Natural killer cell (primary cell): ENCODE measurements around the gene IL17C. TPM values are rescaled to one million over a fixed set of nuclear protein-coding genes. Genes with fewer than 3 reads are reported as not detected.

Experiments
- ATAC-seq, 3 donors: fragments of 150-1000 bp in 2 of 3; fragments of 200-7000 bp in 1 of 3; cut with Tn5 transposase; 1 replicate in 1 of 3; 2 replicates in 2 of 3; pipeline ENCODE4 v1.10.0; 2021; ENCODE audit warnings: mild to moderate bottlenecking in 2 of 3, moderate library complexity in 2 of 3
- DNase-seq, 2 donors: peaks; one replicate each; pipeline versions ENCODE4 v3.0.0 to v3.0.0-alpha.2; 2013 to 2021; ENCODE audit warnings: mixed read lengths in 1 of 2
- H3K27ac ChIP-seq: one replicate; pipeline ENCODE4 v1.5.1; 2013; ENCODE audit warnings: mild to moderate bottlenecking, low read length
- H3K27me3 ChIP-seq: one replicate; pipeline ENCODE4 v1.6.1; 2013; ENCODE audit warnings: low read length; ENCODE audit not compliant: control insufficient read depth, insufficient read depth
- H3K36me3 ChIP-seq: one replicate; pipeline ENCODE4 v1.6.1; 2013; ENCODE audit warnings: low read length; ENCODE audit not compliant: control insufficient read depth, insufficient read depth
- H3K4me1 ChIP-seq: one replicate; pipeline ENCODE4 v1.6.1; 2013; ENCODE audit warnings: low read length; ENCODE audit not compliant: control insufficient read depth, insufficient read depth
- H3K4me3 ChIP-seq: one replicate; pipeline ENCODE4 v1.5.1; 2013; ENCODE audit warnings: low read length
- H3K9me3 ChIP-seq: one replicate; pipeline ENCODE4 v1.6.1; 2013; ENCODE audit warnings: low read length; ENCODE audit not compliant: control insufficient read depth, insufficient read depth
- H3K27ac Mint-ChIP-seq, 2 donors: one replicate each; pipeline ENCODE4 v1.8.0; 2022; ENCODE audit warnings: mild to moderate bottlenecking in 2 of 2, mixed read lengths in 2 of 2, moderate library complexity in 1 of 2
- H3K27me3 Mint-ChIP-seq, 2 donors: one replicate each; pipeline ENCODE4 v1.8.0; 2022; ENCODE audit warnings: low read depth in 2 of 2, mixed read lengths in 2 of 2
- H3K36me3 Mint-ChIP-seq: one replicate; pipeline ENCODE4 v1.8.0; 2022; ENCODE audit warnings: mixed read lengths
- H3K4me1 Mint-ChIP-seq, 2 donors: one replicate each; pipeline ENCODE4 v1.8.0; 2022; ENCODE audit warnings: mixed read lengths in 2 of 2
- H3K4me3 Mint-ChIP-seq: one replicate; pipeline ENCODE4 v1.8.0; 2022; ENCODE audit warnings: mild to moderate bottlenecking, moderate library complexity, mixed read lengths
- H3K9me3 Mint-ChIP-seq, 2 donors: one replicate each; pipeline ENCODE4 v1.8.0; 2022; ENCODE audit warnings: mixed read lengths in 2 of 2
- whole genome bisulfite sequencing: methylation state at CpG from one replicate; pipeline ENCODE4 v1.1.7; 2013; ENCODE audit warnings: missing lambda C conversion rate; ENCODE audit not compliant: insufficient coverage; 5-methylcytosine and 5-hydroxymethylcytosine counted together
- intact Hi-C: fragments of 100-400 bp; cut with micrococcal nuclease; formaldehyde crosslinking; loops from one replicate; pipeline ENCODE4 v1.14.2; 2022
- total RNA-seq, 4 donors: library from RNA; stranded (reverse); fragments of 120-200 nt in 1 of 4; gene quantifications; one replicate each; pipeline versions ENCODE4 v1.2.3 to v1.2.4, GENCODE V29; 2013 to 2022
- TF ChIP-seq, protein P1 (sequence below): fragments of 200-600 bp; IDR thresholded peaks from one replicate; pipeline ENCODE4 v1.8.0; 2022; ENCODE audit warnings: antibody characterized with exemption

The IL17C gene
- total RNA-seq, 3 donors from 2014 or later (not counting 1 experiment from before 2014, with no cell fraction given), result 0.61 to 3.0 (median 1.2) TPM

DNA sequence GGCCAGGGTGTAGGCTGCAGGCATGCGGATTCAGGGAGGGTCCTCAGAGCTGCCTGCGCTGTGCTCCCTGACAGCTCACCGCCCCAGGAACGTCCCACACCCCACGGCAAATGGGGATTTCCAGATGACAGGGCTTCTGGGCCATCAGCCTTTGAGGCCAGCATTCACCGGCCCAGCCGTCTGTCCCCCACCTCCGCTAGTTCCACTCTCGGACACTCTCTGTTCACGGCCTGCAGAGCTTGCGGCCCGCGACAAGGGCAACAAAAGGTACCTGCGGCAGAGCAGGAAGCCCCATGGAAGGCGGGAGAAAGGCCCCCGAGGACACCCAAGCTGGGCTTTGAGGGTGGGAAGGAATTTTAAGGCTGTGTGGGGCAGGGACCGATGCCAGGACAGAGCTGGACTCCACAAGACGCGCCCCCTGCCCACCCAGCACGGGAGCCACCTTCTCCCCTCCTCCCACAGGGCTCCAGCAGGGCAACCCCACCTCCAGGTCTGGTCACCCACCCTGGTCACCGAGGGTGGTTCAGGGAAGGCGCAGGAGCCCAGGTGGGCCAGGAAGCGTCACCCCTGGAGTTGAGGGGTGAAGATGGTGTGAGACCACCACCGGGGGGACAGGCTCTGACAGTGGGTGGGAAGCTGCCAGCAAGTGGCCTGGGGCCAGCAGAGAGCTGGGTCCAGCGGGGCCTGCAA is 18.1 kb downstream of the IL17C start:
- H3K4me3 ChIP-seq, result no peak overlapping the region
- TF ChIP-seq, protein P1, sequence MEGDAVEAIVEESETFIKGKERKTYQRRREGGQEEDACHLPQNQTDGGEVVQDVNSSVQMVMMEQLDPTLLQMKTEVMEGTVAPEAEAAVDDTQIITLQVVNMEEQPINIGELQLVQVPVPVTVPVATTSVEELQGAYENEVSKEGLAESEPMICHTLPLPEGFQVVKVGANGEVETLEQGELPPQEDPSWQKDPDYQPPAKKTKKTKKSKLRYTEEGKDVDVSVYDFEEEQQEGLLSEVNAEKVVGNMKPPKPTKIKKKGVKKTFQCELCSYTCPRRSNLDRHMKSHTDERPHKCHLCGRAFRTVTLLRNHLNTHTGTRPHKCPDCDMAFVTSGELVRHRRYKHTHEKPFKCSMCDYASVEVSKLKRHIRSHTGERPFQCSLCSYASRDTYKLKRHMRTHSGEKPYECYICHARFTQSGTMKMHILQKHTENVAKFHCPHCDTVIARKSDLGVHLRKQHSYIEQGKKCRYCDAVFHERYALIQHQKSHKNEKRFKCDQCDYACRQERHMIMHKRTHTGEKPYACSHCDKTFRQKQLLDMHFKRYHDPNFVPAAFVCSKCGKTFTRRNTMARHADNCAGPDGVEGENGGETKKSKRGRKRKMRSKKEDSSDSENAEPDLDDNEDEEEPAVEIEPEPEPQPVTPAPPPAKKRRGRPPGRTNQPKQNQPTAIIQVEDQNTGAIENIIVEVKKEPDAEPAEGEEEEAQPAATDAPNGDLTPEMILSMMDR, result no peak
- DNase-seq (no peak), ATAC-seq (no peak)
- Mint-ChIP-seq H3K4me1 (peaks cover 30 to 41% of the 10 kb centered on the region in 2 donors), H3K4me3 (no peak overlapping the region), H3K27ac (peak overlapping the region in 1 of 2 donors; percentile 68), H3K9me3 (no peaks in the 10 kb centered on the region), H3K36me3 (no peaks in the 10 kb centered on the region), H3K27me3 (no peaks in the 10 kb centered on the region)
- peaks cover 28% of the 10 kb centered on the region for H3K36me3 ChIP-seq
- 88% methylated on average over 23 of the region's 25 CpGs for WGBS
- H3K27ac ChIP-seq, result no peak overlapping the region
- peaks cover 53% of the 10 kb centered on the region for H3K4me1 ChIP-seq
- no peaks in the 10 kb centered on the region for H3K27me3 ChIP-seq
- intact Hi-C loops, result no loop called here
- H3K9me3 ChIP-seq, result no peaks in the 10 kb centered on the region

- H3K9me3 Mint-ChIP-seq, result no peaks in the 10 kb centered on the region
- no peak overlapping the region for H3K4me3 ChIP-seq
- no peak overlapping the region for H3K27ac Mint-ChIP-seq
- no peaks in the 10 kb centered on the region for H3K27me3 Mint-ChIP-seq
- peaks cover 52% of the 10 kb centered on the region for H3K4me1 ChIP-seq
- no peaks in the 10 kb centered on the region for H3K36me3 Mint-ChIP-seq
- TF ChIP-seq, protein P1, result no peak
- ATAC-seq, result no peak
- H3K27me3 ChIP-seq, result no peaks in the 10 kb centered on the region
- no peak overlapping the region for H3K4me3 Mint-ChIP-seq
- intact Hi-C loops, result no loop called here
- H3K4me1 Mint-ChIP-seq, result peaks cover 35 to 42% of the 10 kb centered on the region in 2 donors
- no peak overlapping the region for H3K27ac ChIP-seq
- H3K9me3 ChIP-seq, result no peaks in the 10 kb centered on the region
- peaks cover 28% of the 10 kb centered on the region for H3K36me3 ChIP-seq
- DNase-seq, result no peak
- WGBS, result 95% methylated on average over 19 of the region's 19 CpGs
Observed at GRCh38 chr16:88657371-88657770, 19.0 kb downstream of the IL17C start.

- H3K27ac ChIP-seq, result no peak overlapping the region
- no peak for ATAC-seq
- peaks cover 28% of the 10 kb centered on the region for H3K36me3 ChIP-seq
- H3K4me1 ChIP-seq, result peaks cover 42% of the 10 kb centered on the region
- Mint-ChIP-seq H3K27me3 (no peaks in the 10 kb centered on the region), H3K4me1 (peaks cover 27 to 40% of the 10 kb centered on the region in 2 donors), H3K4me3 (no peak overlapping the region), H3K9me3 (no peaks in the 10 kb centered on the region), H3K27ac (peak overlapping the region in 1 of 2 donors; percentile 66), H3K36me3 (no peaks in the 10 kb centered on the region)
- TF ChIP-seq, protein P1, result no peak
- H3K27me3 ChIP-seq, result no peaks in the 10 kb centered on the region
- H3K9me3 ChIP-seq, result no peaks in the 10 kb centered on the region
- no peak for DNase-seq
- H3K4me3 ChIP-seq, result no peak overlapping the region
- 99% methylated on average over 12 of the region's 15 CpGs for WGBS
- intact Hi-C loops, result no loop called here
Observed at GRCh38 chr16:88658714-88659113, 20.3 kb downstream of the IL17C start.

DNA sequence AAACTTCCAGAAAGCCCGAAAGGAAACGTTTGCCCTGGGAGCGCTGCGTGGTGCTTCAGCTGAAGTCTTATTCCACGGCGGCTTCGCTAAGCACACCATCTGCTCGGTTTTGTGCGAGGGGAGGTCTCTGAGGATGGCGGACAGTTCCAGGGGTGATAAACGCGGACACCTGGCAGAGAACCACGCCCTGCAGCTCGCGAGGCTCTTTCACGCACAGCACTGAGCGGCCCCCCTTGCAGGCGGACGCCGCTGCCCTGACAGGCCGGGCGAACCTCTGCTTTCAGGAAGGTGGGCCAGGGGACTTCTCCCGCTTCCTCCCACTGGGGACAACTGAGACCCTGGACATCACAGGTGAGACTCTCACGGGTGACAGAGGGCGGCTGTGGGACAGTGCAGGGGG is 20.8 kb downstream of the IL17C start:
- no peak for DNase-seq
- H3K27ac Mint-ChIP-seq, result peak overlapping the region in 1 of 2 donors; percentile 66
- Histone ChIP-seq H3K36me3 (peaks cover 28% of the 10 kb centered on the region), H3K4me3 (no peak overlapping the region), H3K27ac (no peak overlapping the region), H3K27me3 (no peaks in the 10 kb centered on the region), H3K9me3 (no peaks in the 10 kb centered on the region), H3K4me1 (peaks cover 42% of the 10 kb centered on the region)
- H3K9me3 Mint-ChIP-seq, result no peaks in the 10 kb centered on the region
- H3K4me3 Mint-ChIP-seq, result no peak overlapping the region
- H3K4me1 Mint-ChIP-seq, result peaks cover 23 to 39% of the 10 kb centered on the region in 2 donors
- WGBS, result 98% methylated on average over 25 of the region's 25 CpGs
- no peak for ATAC-seq
- no peaks in the 10 kb centered on the region for H3K36me3 Mint-ChIP-seq
- no peaks in the 10 kb centered on the region for H3K27me3 Mint-ChIP-seq
- TF ChIP-seq, protein P1, result no peak
- intact Hi-C loops, result no loop called here
